ENCODE data around the gene DUSP7. TPM values are rescaled to one million over a fixed set of nuclear protein-coding genes. Genes with fewer than 3 reads are reported as not detected.

DUSP7 gene
- total RNA-seq, 1 experiment from 2014 or later = 9.9 TPM

DNA sequence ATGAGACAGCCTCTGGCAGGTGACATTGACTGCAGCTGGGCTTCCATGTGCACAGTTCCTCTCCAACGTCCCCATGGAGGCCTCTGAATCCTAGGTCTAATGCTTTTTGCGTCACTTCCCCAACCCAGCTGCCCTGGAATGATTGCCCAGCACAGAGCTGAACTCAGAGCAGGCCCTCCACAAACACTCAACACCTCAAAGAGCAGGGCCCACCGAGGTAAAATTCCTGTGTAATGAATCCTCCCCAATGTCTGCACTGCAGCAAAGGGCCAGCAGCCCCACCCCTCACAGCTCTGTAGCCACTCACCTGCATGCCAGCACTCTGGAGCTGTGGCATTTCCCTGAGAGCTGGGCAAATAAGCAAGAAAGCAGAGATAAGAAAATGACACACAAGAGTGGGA is 42.6 kb upstream of the DUSP7 start:
- Mint-ChIP-seq H3K4me3 (ENCODE audit: unreplicated experiment) (no peak overlapping the region), H3K27me3 (ENCODE audit: insufficient read depth, unreplicated experiment) (no peaks in the 10 kb centered on the region), H3K9me3 (ENCODE audit: unreplicated experiment) (no peaks in the 10 kb centered on the region), H3K36me3 (ENCODE audit: insufficient read depth, unreplicated experiment) (peaks cover 5% of the 10 kb centered on the region), H3K27ac (ENCODE audit: unreplicated experiment) (no peak overlapping the region), H3K4me1 (ENCODE audit: low read depth, unreplicated experiment) (no peaks in the 10 kb centered on the region)
- intact Hi-C loops (cut with micrococcal nuclease; ENCODE audit: unreplicated experiment) = loop anchor here (1.0 kb wide), 2 partner anchors 21 to 42 kb away; no protein-coding TSS in a partner anchor
- no peaks in the 10 kb centered on the region for H3K36me3 ChIP-seq (ENCODE audit: control insufficient read depth, insufficient read depth, low read length)
- H3K4me1 ChIP-seq = no peaks in the 10 kb centered on the region
- H3K27me3 ChIP-seq (replicated peaks; ENCODE audit: control insufficient read depth, insufficient read depth, low read length) = no peaks in the 10 kb centered on the region
- no peaks in the 10 kb centered on the region; the same call in 1 of the 2 replicates for H3K9me3 ChIP-seq
- no peak for TF ChIP-seq CTCF (IDR thresholded peaks at IDR 0.05; ENCODE audit: insufficient read depth in 1 of 2, low read depth in 1 of 2, low read length in 1 of 2, severe bottlenecking in 1 of 2, unreplicated experiment in 1 of 2)
- POLR2A ChIA-PET = no interaction called here
- no TSS peak for BruUV-seq (replicated peaks)
- CTCF ChIA-PET = interaction anchor here (0.6 kb wide), 1 partner anchor 42 kb away, joined by 3 read pairs; no protein-coding TSS in a partner anchor
- H3K4me3 ChIP-seq (ENCODE audit: low read depth, low read length) = no peak overlapping the region
- peak in 1 of 2 experiments; percentile 24 for DNase-seq

- Mint-ChIP-seq H3K4me1 (ENCODE audit: low read depth, unreplicated experiment) (no peaks in the 10 kb centered on the region), H3K9me3 (ENCODE audit: unreplicated experiment) (no peaks in the 10 kb centered on the region), H3K27ac (ENCODE audit: unreplicated experiment) (no peak overlapping the region), H3K36me3 (ENCODE audit: insufficient read depth, unreplicated experiment) (peaks cover 9% of the 10 kb centered on the region), H3K4me3 (ENCODE audit: unreplicated experiment) (no peak overlapping the region), H3K27me3 (ENCODE audit: insufficient read depth, unreplicated experiment) (no peaks in the 10 kb centered on the region)
- CTCF ChIA-PET = no interaction called here
- no peak for TF ChIP-seq CTCF (IDR thresholded peaks at IDR 0.05; ENCODE audit: insufficient read depth in 1 of 2, low read depth in 1 of 2, low read length in 1 of 2, severe bottlenecking in 1 of 2, unreplicated experiment in 1 of 2)
- H3K4me1 ChIP-seq = no peaks in the 10 kb centered on the region
- no peak for DNase-seq
- no TSS peak for BruUV-seq (replicated peaks)
- H3K9me3 ChIP-seq = no peaks in the 10 kb centered on the region; the same call in 1 of the 2 replicates
- no peaks in the 10 kb centered on the region for H3K36me3 ChIP-seq (ENCODE audit: control insufficient read depth, insufficient read depth, low read length)
- no peaks in the 10 kb centered on the region for H3K27me3 ChIP-seq (replicated peaks; ENCODE audit: control insufficient read depth, insufficient read depth, low read length)
- POLR2A ChIA-PET = no interaction called here
- no peak overlapping the region for H3K4me3 ChIP-seq (ENCODE audit: low read depth, low read length)
- intact Hi-C loops (cut with micrococcal nuclease; ENCODE audit: unreplicated experiment) = no loop called here
Observed at GRCh38 chr3:52097851-52098507, 41.6 kb upstream of the DUSP7 start.

DNA sequence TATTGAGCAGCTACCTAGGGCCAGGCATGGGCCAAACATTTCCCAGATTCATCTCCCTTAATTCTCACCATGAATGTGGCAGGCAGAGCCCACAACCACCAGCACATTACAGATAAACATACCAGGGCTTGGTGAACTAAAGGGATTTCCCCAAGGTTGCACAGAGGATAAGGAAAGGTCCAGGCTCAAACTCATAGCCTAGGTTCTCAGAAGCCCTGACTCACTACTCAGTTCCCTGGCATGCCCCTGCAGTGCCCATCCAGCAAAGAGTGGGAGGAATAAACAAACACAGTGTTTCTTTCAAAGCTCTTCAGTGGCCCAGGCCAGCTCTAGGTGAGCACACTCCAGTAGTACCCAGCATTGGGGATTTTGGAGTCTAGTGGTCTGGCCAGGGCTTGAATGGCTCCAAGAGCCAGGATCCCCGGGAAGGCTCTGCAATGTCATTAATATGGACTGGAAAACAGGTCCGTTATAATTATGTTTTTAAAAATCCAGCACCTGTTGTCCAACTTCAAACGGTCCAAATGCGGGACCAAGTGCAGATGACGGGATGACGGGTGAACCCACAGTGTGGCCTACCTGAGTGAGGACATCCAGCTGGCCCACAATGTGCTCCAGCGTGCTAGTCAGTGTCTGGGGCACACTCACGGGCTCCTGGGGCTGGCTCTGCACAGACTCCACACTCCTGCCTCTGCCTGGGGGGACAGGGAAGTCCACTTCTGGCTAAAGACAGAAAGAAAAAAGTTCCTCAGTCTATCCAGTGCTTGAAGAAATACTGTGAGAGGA is 39.8 kb upstream of the DUSP7 start:
- TF ChIP-seq CTCF (IDR thresholded peaks at IDR 0.05; ENCODE audit: insufficient read depth in 1 of 2, low read depth in 1 of 2, low read length in 1 of 2, severe bottlenecking in 1 of 2, unreplicated experiment in 1 of 2) = no peak
- Histone ChIP-seq H3K36me3 (ENCODE audit: control insufficient read depth, insufficient read depth, low read length) (no peaks in the 10 kb centered on the region), H3K4me1 (no peaks in the 10 kb centered on the region), H3K4me3 (ENCODE audit: low read depth, low read length) (no peak overlapping the region), H3K9me3 (no peaks in the 10 kb centered on the region; the same call in 1 of the 2 replicates), H3K27me3 (replicated peaks; ENCODE audit: control insufficient read depth, insufficient read depth, low read length) (no peaks in the 10 kb centered on the region)
- H3K4me1 Mint-ChIP-seq (ENCODE audit: low read depth, unreplicated experiment) = no peaks in the 10 kb centered on the region
- peaks cover 6% of the 10 kb centered on the region for H3K36me3 Mint-ChIP-seq (ENCODE audit: insufficient read depth, unreplicated experiment)
- H3K27me3 Mint-ChIP-seq (ENCODE audit: insufficient read depth, unreplicated experiment) = no peaks in the 10 kb centered on the region
- no peak overlapping the region for H3K27ac Mint-ChIP-seq (ENCODE audit: unreplicated experiment)
- no peaks in the 10 kb centered on the region for H3K9me3 Mint-ChIP-seq (ENCODE audit: unreplicated experiment)
- ChIA-PET CTCF (no interaction called here), POLR2A (no interaction called here)
- intact Hi-C loops (cut with micrococcal nuclease; ENCODE audit: unreplicated experiment) = no loop called here
- H3K4me3 Mint-ChIP-seq (ENCODE audit: unreplicated experiment) = no peak overlapping the region
- no TSS peak for BruUV-seq (replicated peaks)
- no peak for DNase-seq
